ENCODE results near the gene TRHDE. TPM values are rescaled to one million over a fixed set of nuclear protein-coding genes. Genes with fewer than 3 reads are reported as not detected.
A peak's percentile ranks its signal among the peaks of the same experiment; 100 is the strongest.

The TRHDE gene
- total and polyA plus RNA-seq, 9 of the 15 experiments (the other 6 are each of a cell fraction or from before 2014, with no cell fraction given) = 0.03 to 0.29 (median 0.09) TPM

DNA sequence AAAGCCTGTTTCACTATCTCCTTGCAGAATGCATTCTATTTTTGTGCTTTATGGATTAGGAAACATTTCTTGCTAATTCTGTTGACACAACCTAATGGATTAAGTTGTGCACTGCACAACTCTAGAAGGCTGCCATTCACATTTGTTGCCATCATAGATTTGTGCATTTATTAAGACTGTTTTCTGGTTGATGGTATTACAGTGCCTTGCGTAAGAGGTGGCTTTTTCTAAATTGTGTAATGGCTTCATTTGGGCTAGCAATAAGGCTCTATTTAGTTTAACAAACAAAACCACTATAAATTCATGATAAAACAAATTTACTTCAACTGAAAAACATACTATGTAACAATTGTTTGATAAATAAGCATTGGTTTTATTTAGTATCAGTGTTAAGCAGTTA lies 175.9 kb downstream of the TRHDE start:
- POLR2A ChIA-PET = no interaction called here
- 25% methylated on average over 1 of the region's 1 CpG for WGBS (ENCODE audit: insufficient coverage, low coverage, missing lambda C conversion rate)
- Histone ChIP-seq H3K27ac (ENCODE audit: extremely low read depth, low read depth, low read length) (no peak overlapping the region), H4K20me1 (replicated peaks; ENCODE audit: control insufficient read depth, insufficient read depth, low read length) (no peaks in the 10 kb centered on the region), H2AFZ (ENCODE audit: low read depth, low read length) (no peak overlapping the region), H3K4me1 (replicated peaks in 1 of 2; ENCODE audit: control insufficient read depth in 2 of 2, insufficient read depth in 2 of 2, low read length in 2 of 2) (no peaks in the 10 kb centered on the region), H3K27me3 (ENCODE audit: control insufficient read depth in 2 of 2, insufficient read depth in 2 of 2, low read length in 2 of 2) (no peaks in the 10 kb centered on the region), H3K36me3 (ENCODE audit: control insufficient read depth, insufficient read depth, low read length) (no peaks in the 10 kb centered on the region), H3K4me3 (no peak overlapping the region), H3K9me3 (replicated peaks; ENCODE audit: control insufficient read depth, insufficient read depth, low read depth, low read length) (no peaks in the 10 kb centered on the region), H3K4me2 (ENCODE audit: insufficient read depth, low read length) (no peak overlapping the region), H3K79me2 (ENCODE audit: control insufficient read depth, insufficient read depth, low read length) (no peaks in the 10 kb centered on the region), H3K9ac (ENCODE audit: insufficient read depth in 1 of 2, low read depth in 2 of 2, low read length in 2 of 2) (no peak overlapping the region), H3K9me1 (ENCODE audit: control insufficient read depth, insufficient read depth, low read length) (no peaks in the 10 kb centered on the region)
- ATAC-seq (no peak), DNase-seq (ENCODE audit: extremely low read depth in 1 of 4, low spot score in 3 of 4) (no peak), FAIRE-seq (no peak)
- no TSS peak for BruUV-seq (replicated peaks)
- in situ Hi-C loops (cut with MboI) = no loop called here
- TF ChIP-seq, protein P1, sequence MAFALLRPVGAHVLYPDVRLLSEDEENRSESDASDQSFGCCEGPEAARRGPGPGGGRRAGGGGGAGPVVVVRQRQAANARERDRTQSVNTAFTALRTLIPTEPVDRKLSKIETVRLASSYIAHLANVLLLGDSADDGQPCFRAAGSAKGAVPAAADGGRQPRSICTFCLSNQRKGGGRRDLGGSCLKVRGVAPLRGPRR (CRISPR knock-in tag; IDR thresholded peaks at IDR 0.05) = no peak
- TF ChIP-seq CEBPB (tag; IDR thresholded peaks at IDR 0.05) = peak; percentile 56; the same call in 1 of the 2 replicates
- CTCF ChIA-PET (ENCODE audit: low intra/inter-chr PET ratio) = no interaction called here
- intact Hi-C loops (cut with micrococcal nuclease) = no loop called here

DNA sequence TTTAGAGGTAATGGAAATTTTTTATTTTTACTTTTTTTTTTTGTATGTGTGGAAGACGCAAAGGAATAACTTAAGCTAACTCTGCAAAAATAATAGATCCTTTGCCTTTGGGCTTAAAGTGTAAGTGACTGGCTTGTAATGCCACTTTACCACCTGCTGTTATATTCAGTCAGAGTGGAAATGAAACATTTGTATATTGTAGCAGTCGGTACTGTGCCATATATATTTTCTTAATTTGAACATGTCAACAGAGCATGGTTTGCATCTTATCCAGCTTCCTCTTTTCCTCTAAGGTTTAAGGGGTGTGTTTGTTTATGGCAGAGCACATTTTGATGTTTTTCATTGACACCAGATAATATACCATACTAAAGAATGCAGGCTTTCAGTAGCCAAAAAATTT lies 176.6 kb downstream of the TRHDE start:
- ATAC-seq (no peak), DNase-seq (ENCODE audit: extremely low read depth in 1 of 4, low spot score in 3 of 4) (no peak), FAIRE-seq (no peak)
- Histone ChIP-seq H3K79me2 (ENCODE audit: control insufficient read depth, insufficient read depth, low read length) (no peaks in the 10 kb centered on the region), H3K9me1 (ENCODE audit: control insufficient read depth, insufficient read depth, low read length) (no peaks in the 10 kb centered on the region), H3K4me1 (replicated peaks in 1 of 2; ENCODE audit: control insufficient read depth in 2 of 2, insufficient read depth in 2 of 2, low read length in 2 of 2) (no peaks in the 10 kb centered on the region), H3K4me2 (ENCODE audit: insufficient read depth, low read length) (no peak overlapping the region), H4K20me1 (replicated peaks; ENCODE audit: control insufficient read depth, insufficient read depth, low read length) (no peaks in the 10 kb centered on the region), H3K9me3 (replicated peaks; ENCODE audit: control insufficient read depth, insufficient read depth, low read depth, low read length) (no peaks in the 10 kb centered on the region), H2AFZ (ENCODE audit: low read depth, low read length) (no peak overlapping the region), H3K36me3 (ENCODE audit: control insufficient read depth, insufficient read depth, low read length) (no peaks in the 10 kb centered on the region), H3K4me3 (no peak overlapping the region), H3K9ac (ENCODE audit: insufficient read depth in 1 of 2, low read depth in 2 of 2, low read length in 2 of 2) (no peak overlapping the region), H3K27ac (ENCODE audit: extremely low read depth, low read depth, low read length) (no peak overlapping the region), H3K27me3 (ENCODE audit: control insufficient read depth in 2 of 2, insufficient read depth in 2 of 2, low read length in 2 of 2) (no peaks in the 10 kb centered on the region)
- intact Hi-C loops (cut with micrococcal nuclease) (no loop called here), in situ Hi-C loops (cut with MboI) (no loop called here)
- ChIA-PET CTCF (ENCODE audit: low intra/inter-chr PET ratio) (no interaction called here), POLR2A (no interaction called here)
- 0% methylated on average over 2 of the region's 2 CpGs for WGBS (ENCODE audit: insufficient coverage, low coverage, missing lambda C conversion rate)
- no TSS peak for BruUV-seq (replicated peaks)
- TF ChIP-seq, protein P2, sequence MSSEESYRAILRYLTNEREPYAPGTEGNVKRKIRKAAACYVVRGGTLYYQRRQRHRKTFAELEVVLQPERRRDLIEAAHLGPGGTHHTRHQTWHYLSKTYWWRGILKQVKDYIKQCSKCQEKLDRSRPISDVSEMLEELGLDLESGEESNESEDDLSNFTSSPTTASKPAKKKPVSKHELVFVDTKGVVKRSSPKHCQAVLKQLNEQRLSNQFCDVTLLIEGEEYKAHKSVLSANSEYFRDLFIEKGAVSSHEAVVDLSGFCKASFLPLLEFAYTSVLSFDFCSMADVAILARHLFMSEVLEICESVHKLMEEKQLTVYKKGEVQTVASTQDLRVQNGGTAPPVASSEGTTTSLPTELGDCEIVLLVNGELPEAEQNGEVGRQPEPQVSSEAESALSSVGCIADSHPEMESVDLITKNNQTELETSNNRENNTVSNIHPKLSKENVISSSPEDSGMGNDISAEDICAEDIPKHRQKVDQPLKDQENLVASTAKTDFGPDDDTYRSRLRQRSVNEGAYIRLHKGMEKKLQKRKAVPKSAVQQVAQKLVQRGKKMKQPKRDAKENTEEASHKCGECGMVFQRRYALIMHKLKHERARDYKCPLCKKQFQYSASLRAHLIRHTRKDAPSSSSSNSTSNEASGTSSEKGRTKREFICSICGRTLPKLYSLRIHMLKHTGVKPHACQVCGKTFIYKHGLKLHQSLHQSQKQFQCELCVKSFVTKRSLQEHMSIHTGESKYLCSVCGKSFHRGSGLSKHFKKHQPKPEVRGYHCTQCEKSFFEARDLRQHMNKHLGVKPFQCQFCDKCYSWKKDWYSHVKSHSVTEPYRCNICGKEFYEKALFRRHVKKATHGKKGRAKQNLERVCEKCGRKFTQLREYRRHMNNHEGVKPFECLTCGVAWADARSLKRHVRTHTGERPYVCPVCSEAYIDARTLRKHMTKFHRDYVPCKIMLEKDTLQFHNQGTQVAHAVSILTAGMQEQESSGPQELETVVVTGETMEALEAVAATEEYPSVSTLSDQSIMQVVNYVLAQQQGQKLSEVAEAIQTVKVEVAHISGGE (CRISPR knock-in tag; IDR thresholded peaks at IDR 0.05) = no peak
- no peak for TF ChIP-seq SUPT5H (IDR thresholded peaks at IDR 0.05)
- no peak for TF ChIP-seq MEIS2 (IDR thresholded peaks at IDR 0.05; ENCODE audit: partially characterized antibody)
- TF ChIP-seq ZNF668 (CRISPR knock-in tag; IDR thresholded peaks at IDR 0.05) = no peak
- no peak for TF ChIP-seq HMG20B (CRISPR knock-in tag; IDR thresholded peaks at IDR 0.05)
- TF ChIP-seq ETS2 (tag; IDR thresholded peaks at IDR 0.05; ENCODE audit: borderline replicate concordance, poor library complexity, severe bottlenecking) = no peak
- TF ChIP-seq, protein P3, sequence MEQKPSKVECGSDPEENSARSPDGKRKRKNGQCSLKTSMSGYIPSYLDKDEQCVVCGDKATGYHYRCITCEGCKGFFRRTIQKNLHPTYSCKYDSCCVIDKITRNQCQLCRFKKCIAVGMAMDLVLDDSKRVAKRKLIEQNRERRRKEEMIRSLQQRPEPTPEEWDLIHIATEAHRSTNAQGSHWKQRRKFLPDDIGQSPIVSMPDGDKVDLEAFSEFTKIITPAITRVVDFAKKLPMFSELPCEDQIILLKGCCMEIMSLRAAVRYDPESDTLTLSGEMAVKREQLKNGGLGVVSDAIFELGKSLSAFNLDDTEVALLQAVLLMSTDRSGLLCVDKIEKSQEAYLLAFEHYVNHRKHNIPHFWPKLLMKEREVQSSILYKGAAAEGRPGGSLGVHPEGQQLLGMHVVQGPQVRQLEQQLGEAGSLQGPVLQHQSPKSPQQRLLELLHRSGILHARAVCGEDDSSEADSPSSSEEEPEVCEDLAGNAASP (IDR thresholded peaks at IDR 0.05) = no peak
- no peak for TF ChIP-seq ADNP (tag; IDR thresholded peaks at IDR 0.05)
- TF ChIP-seq ZNF12 (CRISPR knock-in tag; IDR thresholded peaks at IDR 0.05) = no peak
- TF ChIP-seq, protein P4, sequence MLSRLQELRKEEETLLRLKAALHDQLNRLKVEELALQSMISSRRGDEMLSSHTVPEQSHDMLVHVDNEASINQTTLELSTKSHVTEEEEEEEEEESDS (CRISPR knock-in tag; IDR thresholded peaks at IDR 0.05) = no peak
